Gastroesophageal sphincter (tissue), 3 donors: ENCODE data around the gene CCDC121.

Source experiments
- CTCF ChIP-seq, 4 experiments: fragments of 200-600 bp in 2 of 4; fragments of 450-650 bp in 2 of 4; sonication (generic) in 1 of 4; IDR thresholded peaks; one replicate each; pipeline ENCODE4 v1.5.1; 2017 to 2019; ENCODE audit warnings: antibody characterized with exemption in 4 of 4, mild to moderate bottlenecking in 2 of 4, moderate library complexity in 2 of 4
- POLR2A ChIP-seq, 2 donors: fragments of 450-650 bp; IDR thresholded peaks; one replicate each; pipeline ENCODE4 v1.6.1; 2017; ENCODE audit warnings: antibody characterized with exemption in 2 of 2, mild to moderate bottlenecking in 2 of 2, moderate library complexity in 1 of 2

GRCh38 chr2:27581417-27582128 lies 47.2 kb downstream of the CCDC121 start:
- TF ChIP-seq CTCF (IDR thresholded peaks at IDR 0.05): no peak
- TF ChIP-seq POLR2A (IDR thresholded peaks at IDR 0.05): no peak
